NCI-H748 treated with DMSO at 0.1 percent for 48 hours (cell line): ENCODE measurements around the gene HOXC9.
A peak's percentile ranks its signal among the peaks of the same experiment; 100 is the strongest.

Experiments
- DNase-seq: peaks from one replicate; lab custom pipeline; 2025; lab: John Stamatoyannopoulos, UW

The HOXC9 gene

GRCh38 chr12:54015018-54015931, 15.3 kb downstream of the HOXC9 start:
- DNase-seq, result no peak

GRCh38 chr12:54016051-54016450, 16.1 kb downstream of the HOXC9 start:
- DNase-seq, result no peak

- peak; percentile 80 for DNase-seq
Observed at GRCh38 chr12:54016478-54016964, 16.6 kb downstream of the HOXC9 start.

- DNase-seq, result peak; percentile 92
Observed at GRCh38 chr12:54017027-54017788, 17.2 kb downstream of the HOXC9 start.

- peak; percentile 92 for DNase-seq
Observed at GRCh38 chr12:54017878-54018467, 18.0 kb downstream of the HOXC9 start.

- DNase-seq, result no peak
Observed at GRCh38 chr12:54018468-54018984, 18.6 kb downstream of the HOXC9 start.

GRCh38 chr12:54019091-54019811, 19.3 kb downstream of the HOXC9 start:
- no peak for DNase-seq

GRCh38 chr12:54019924-54020590, 20.1 kb downstream of the HOXC9 start:
- DNase-seq, result no peak

- no peak for DNase-seq
Observed at GRCh38 chr12:54020591-54021405, 20.8 kb downstream of the HOXC9 start.

GRCh38 chr12:54021432-54022013, 21.6 kb downstream of the HOXC9 start:
- DNase-seq, result no peak

- no peak for DNase-seq
Observed at GRCh38 chr12:54022960-54023884, 23.3 kb downstream of the HOXC9 start.

- no peak for DNase-seq
Observed at GRCh38 chr12:54024127-54024526, 24.2 kb downstream of the HOXC9 start.

GRCh38 chr12:54024581-54025305, 24.8 kb downstream of the HOXC9 start:
- DNase-seq, result no peak

- no peak for DNase-seq
Observed at GRCh38 chr12:54025499-54026405, 25.8 kb downstream of the HOXC9 start.

GRCh38 chr12:54026640-54027441, 26.9 kb downstream of the HOXC9 start:
- DNase-seq, result no peak

- DNase-seq, result no peak
Observed at GRCh38 chr12:54027442-54027786, 27.5 kb downstream of the HOXC9 start.
